Occipital lobe (tissue), 2 donors: ENCODE results near the gene PCDHB2. TPM values are rescaled to one million over a fixed set of nuclear protein-coding genes. Genes with fewer than 3 reads are reported as not detected.
"Not testable (repeated sequence)": the region's sequence is repeated elsewhere in the genome, so short reads cannot be mapped to it uniquely, and the experiment has no call there.

ENCODE experiments used
- DNase-seq: peaks from one replicate; lab custom pipeline; 2025; lab: John Stamatoyannopoulos, UW
- total RNA-seq: library from RNA; depleted of rRNA; stranded (reverse); fragments of >200 nt; gene quantifications from one replicate; pipeline ENCODE4 v1.2.3, GENCODE V29; 2014

The PCDHB2 gene
- total RNA-seq, 1 donor from 2014 or later, result 14.2 TPM

GRCh38 chr5:141135718-141136266 lies 41.4 kb downstream of the PCDHB2 start:
- no peak for DNase-seq

- DNase-seq, result not testable (repeated sequence)
These were observed 42.9 kb downstream of the PCDHB2 start for GRCh38 chr5:141137346-141137745.

Other genes starting within 250 kb of the PCDHB2 start
- 18.6 TPM for gene PCDHA9, start 246.2 kb upstream of the PCDHB2 start, total RNA-seq
- gene PCDHA10, start 238.7 kb upstream of the PCDHB2 start, total RNA-seq, result 20.3 TPM
- 38.8 TPM for gene PCDHA11, start 225.7 kb upstream of the PCDHB2 start, total RNA-seq
- gene PCDHA12, start 219.3 kb upstream of the PCDHB2 start, total RNA-seq, result 19.8 TPM
- 20.9 TPM for gene PCDHA13, start 212.5 kb upstream of the PCDHB2 start, total RNA-seq
- 74.1 TPM for gene PCDHAC1, start 168.3 kb upstream of the PCDHB2 start, total RNA-seq
- 33.5 TPM for gene PCDHAC2, start 128.1 kb upstream of the PCDHB2 start, total RNA-seq
- 0.31 TPM for gene PCDHB1, start 43.2 kb upstream of the PCDHB2 start, total RNA-seq
- gene PCDHB3, start 5.9 kb downstream of the PCDHB2 start, total RNA-seq, result 10.3 TPM
- gene PCDHB4, start 27.2 kb downstream of the PCDHB2 start, total RNA-seq, result 4.7 TPM
- 9.7 TPM for gene PCDHB5, start 40.6 kb downstream of the PCDHB2 start, total RNA-seq
- 3.1 TPM for gene PCDHB6, start 55.4 kb downstream of the PCDHB2 start, total RNA-seq
- 13.4 TPM for gene PCDHB7, start 78.0 kb downstream of the PCDHB2 start, total RNA-seq
- gene PCDHB8, start 83.2 kb downstream of the PCDHB2 start, total RNA-seq, result 8.6 TPM
- gene PCDHB16, start 87.8 kb downstream of the PCDHB2 start, total RNA-seq, result 4.5 TPM
- gene PCDHB9, start 92.5 kb downstream of the PCDHB2 start, total RNA-seq, result 6.1 TPM
- 13.1 TPM for gene PCDHB10, start 97.7 kb downstream of the PCDHB2 start, total RNA-seq
- gene PCDHB11, start 105.0 kb downstream of the PCDHB2 start, total RNA-seq, result 10.5 TPM
- 14.8 TPM for gene PCDHB12, start 114.1 kb downstream of the PCDHB2 start, total RNA-seq
- gene PCDHB13, start 119.3 kb downstream of the PCDHB2 start, total RNA-seq, result 9.2 TPM
- 13.4 TPM for gene PCDHB14, start 128.7 kb downstream of the PCDHB2 start, total RNA-seq
- gene PCDHB15, start 150.8 kb downstream of the PCDHB2 start, total RNA-seq, result 22.1 TPM
- not detected for gene SLC25A2, start 209.4 kb downstream of the PCDHB2 start, total RNA-seq
- 127 TPM for gene TAF7, start 226.2 kb downstream of the PCDHB2 start, total RNA-seq
- 4.8 TPM for gene PCDHGA1, start 235.9 kb downstream of the PCDHB2 start, total RNA-seq
- gene PCDHGA2, start 244.1 kb downstream of the PCDHB2 start, total RNA-seq, result 6.9 TPM
- 4.7 TPM for gene PCDHGA3, start 249.2 kb downstream of the PCDHB2 start, total RNA-seq